ELF-1 (cell line): ENCODE measurements around the gene MACIR.
A peak's percentile ranks its signal among the peaks of the same experiment; 100 is the strongest.
"Not testable (repeated sequence)": the region's sequence is repeated elsewhere in the genome, so short reads cannot be mapped to it uniquely, and the experiment has no call there.

Source experiments
- DNase-seq: peaks from one replicate; pipeline ENCODE4 v3.0.0-alpha.2; 2016; ENCODE audit warnings: low read depth, low spot score

Gene MACIR

GRCh38 chr5:103258368-103258956 lies at the start of gene MACIR:
TSS of gene MACIR (plus strand) at chr5:103258763. CDS start at chr5:103275920, 17,157 bp downstream.
- peak; percentile 97 for DNase-seq

GRCh38 chr5:103209065-103209464 lies 49.5 kb upstream of the MACIR start:
- no peak for DNase-seq

DNA sequence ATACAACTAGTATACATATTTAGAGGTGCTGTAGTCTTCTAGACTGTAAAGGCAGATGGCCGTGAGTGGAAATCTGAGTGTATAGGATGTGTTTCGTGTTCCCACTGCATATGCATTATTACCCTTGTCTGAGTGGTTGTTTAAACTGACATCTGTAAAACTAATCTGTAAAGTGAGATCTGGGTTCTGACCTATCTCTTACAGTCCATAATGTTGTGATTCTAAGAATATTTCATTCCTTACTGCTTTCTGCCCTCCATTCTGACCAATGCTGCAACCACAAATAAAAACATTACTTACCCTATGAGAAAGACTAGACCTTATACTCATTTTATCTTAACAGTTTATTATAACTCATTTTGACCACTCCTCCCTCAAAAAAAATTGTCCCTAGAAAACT lies 47.6 kb upstream of the MACIR start:
- no peak for DNase-seq

DNA sequence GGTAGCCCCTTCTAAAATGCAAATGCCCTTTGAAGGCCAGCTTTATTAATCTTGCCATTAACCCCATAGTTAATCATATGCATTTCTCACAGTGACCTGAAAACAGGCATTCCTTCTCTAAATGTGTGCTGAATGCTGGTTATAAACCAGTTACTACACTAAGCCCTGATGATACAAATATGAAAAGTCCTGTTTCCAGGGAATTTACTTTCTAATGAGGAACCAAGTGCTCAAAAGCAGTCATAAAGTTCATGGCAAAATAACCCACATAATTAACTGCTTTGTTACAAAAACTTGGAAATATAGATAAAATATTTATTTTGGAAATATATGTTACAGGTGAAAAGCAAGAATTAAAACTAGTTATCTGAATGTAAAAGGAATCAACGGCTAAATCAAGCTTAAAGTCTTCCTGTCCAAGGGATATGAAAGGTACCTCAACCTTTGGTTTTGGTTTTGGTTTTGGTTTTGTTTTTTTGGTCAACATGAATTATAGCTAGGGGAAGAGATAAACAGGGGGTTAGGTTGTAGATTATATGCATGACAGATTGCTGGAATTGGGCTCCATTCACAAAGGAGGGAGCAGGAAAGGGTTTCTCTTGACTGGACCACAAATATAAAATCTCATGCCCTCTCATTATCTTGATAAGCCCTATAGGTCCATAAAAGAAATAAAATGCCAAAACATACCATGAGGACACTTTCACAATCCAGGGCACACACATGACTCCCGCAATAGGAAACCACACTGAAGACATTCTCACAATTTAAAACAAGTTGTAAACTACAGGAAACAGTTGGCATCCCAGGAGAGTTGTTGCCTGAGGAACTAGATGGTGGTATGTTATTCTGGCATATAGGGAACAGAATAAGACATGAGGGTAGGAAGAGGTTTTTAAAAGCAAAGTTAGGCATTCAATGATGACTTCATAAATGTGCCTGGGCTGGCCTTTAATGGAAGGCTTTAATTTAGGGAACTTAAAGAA lies 46.7 kb upstream of the MACIR start:
- DNase-seq = no peak

- DNase-seq = no peak
These were observed 42.4 kb upstream of the MACIR start for GRCh38 chr5:103216137-103216536.

- DNase-seq = no peak
These were observed 41.9 kb upstream of the MACIR start for GRCh38 chr5:103216697-103217096.

- no peak for DNase-seq
These were observed 41.5 kb upstream of the MACIR start for GRCh38 chr5:103217101-103217500.

- DNase-seq = no peak
These were observed 40.4 kb upstream of the MACIR start for GRCh38 chr5:103218164-103218563.

- DNase-seq = not testable (repeated sequence)
These were observed 39.5 kb upstream of the MACIR start for GRCh38 chr5:103219074-103219473.

DNA sequence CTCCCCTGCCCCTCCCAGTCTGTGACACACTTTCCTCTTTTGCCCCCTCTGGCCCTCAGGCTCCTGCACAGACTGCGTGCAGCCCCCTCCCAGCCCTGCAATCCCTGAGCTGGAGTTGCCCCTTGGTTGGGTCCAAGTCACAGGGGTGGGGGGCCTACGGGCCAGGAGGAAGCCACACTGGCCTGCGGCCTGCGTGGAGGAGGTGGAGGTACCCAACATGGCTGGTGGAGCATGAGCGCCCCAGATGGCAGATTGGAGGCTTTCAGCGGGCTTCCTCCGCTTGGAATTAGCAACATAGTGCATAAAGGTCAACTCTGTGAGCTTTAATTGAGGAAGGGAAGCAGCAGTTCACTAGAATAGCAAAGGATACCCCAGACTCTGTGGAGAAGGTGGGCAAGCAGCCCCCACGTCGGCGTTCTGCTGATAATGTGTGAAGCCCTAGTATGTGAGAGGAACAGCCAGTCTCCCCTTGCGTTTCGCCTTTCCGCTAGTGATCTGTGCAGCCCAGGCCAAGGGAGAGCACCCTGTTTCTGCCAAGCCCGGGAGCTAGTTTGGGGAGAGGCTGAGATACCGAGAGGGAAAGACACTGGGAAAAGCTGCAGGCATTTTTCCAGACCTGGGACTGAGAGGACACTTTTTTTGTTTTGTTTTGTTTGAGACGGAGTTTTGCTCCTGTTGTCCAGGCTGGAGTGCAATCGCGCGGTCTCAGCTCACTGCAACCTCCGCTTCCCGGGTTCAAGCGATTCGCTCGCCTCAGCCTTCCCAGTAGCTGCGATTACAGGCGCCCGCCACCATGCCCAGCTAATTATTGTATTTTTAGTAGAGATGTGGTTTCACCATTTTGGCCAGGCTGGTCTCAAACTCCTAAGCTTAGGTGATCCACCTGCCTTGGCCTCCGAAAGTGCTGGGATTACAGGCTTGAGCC lies 35.3 kb upstream of the MACIR start:
- no peak for DNase-seq

DNA sequence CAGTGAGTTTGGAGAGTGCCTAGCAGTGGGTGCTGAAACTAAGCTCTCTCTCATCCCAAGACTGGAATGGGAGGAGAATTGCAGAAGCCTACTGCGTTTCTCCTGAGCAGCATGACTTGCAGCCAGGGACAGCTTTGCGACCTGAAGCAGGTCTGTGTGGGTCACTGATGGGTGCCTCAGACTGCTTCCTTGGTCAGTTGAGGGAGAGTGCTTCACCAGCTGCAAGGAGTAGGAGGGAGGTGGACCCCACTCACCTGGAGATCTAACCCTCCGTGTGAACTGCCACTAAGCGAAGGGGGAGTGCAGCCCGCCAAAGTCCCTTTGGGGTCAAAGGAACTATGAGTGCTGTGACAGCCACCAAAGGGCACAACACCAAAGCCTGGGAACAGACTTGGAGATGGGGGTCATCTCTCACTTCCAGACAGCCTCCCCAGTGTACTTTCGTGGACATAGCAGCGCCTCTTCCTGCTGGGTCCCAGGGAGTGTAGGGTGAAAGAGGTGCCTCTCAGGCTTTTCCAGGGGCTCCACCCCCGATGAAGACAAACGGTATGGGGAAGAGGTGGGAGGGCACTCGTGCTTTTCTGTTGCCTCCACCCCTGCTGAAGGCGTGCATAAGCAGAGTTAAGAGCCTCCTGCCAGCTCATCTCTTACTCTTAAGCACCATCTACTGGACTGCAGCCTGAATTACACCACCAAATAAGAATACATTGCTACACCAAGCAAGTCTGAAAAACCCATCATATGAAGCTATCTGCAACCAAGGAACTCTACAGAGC lies 34.3 kb upstream of the MACIR start:
- peak; percentile 72 for DNase-seq

DNA sequence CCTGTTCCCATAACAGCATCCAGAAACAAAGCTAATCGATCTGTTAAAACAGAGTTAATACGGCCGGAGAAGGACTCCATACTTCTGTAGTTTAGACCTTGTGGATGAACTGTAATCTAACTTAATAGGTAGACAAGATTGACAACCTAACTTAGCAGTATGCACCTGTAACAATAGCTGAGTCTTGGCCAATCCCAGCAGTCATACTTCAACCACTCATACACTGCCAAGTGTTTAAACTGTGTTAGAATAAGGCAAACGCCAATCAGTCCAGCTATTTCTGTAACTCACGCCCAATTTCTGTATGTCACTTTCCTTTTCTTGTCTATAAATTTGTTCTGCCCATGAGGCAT lies 33.7 kb upstream of the MACIR start:
- no peak for DNase-seq

DNA sequence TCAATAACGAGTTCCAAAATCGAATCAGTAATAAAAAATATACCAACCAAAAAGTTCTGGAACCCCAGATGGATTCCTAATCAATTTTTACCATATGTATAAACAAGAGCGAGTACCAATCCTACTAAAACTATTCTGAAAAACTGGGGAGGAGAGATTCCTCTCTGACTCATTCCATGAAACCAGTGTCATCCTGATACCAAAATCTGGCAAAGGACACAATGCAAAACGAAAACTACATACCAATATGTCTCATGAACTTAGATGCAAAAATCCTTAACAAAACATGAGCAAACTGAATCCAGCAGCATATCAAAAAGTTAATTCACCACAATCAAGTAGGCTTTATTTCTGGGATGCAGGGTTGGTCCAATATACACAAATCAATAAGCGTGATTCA lies 30.5 kb upstream of the MACIR start:
- no peak for DNase-seq

GRCh38 chr5:103228588-103228987 lies 30.0 kb upstream of the MACIR start:
- DNase-seq = no peak

- DNase-seq = no peak
These were observed 26.1 kb upstream of the MACIR start for GRCh38 chr5:103232393-103232999.

GRCh38 chr5:103234239-103234975 lies 24.2 kb upstream of the MACIR start:
- no peak for DNase-seq

DNA sequence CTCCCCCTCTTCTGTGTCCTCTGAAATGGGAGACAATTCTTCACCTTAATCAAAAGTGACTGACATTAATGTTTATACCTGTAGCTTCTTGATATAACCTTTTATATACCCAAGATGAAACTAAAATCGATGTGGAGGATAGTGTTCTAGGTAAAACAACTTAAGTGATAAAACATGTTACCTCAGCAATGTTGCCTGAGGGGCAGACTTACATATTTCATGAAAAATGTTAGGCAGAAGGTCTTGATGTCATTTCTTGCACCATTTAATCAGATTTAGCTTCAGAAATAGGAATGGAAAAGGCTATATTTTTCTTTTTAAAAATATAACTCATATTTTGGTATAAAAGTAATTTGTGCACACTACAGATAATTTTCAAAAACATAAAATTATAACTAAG lies 22.7 kb upstream of the MACIR start:
- no peak for DNase-seq

DNA sequence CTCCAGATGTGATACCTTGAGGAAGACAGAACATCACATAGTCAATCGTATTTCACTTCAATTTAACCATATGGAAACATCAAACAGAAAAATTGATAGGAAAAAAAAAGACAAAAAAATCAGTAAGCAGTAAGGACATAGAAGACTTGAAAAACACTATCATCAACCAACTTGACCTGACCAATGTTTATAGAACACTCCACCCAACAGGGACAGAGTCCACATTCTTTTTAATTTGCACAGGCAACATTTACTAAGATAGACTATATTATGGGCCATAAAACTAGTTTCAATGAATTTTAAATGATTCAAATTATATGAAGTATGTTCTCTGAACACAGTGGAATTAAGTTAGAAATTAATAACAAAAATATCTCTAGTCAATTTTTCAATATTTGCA lies 20.8 kb upstream of the MACIR start:
- no peak for DNase-seq

DNA sequence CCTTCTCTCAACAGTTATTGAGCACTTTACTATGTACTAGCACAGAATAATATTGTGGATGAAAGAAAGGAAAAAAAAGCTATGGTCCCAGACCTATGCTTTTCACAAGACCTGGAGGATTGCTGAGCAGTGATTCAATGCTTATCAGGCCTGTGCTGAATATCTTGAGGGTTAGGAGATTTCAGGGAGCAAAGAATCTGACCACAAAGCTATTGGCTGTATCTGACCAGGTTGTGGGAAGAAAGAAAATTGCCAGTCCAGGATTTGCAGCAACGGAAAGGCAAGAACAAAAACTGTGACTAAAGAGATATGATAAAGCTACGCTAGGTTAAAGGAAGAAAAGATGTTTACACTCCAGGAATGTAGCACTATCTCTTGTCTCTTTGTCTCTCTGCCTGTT lies 14.9 kb upstream of the MACIR start:
- no peak for DNase-seq

DNA sequence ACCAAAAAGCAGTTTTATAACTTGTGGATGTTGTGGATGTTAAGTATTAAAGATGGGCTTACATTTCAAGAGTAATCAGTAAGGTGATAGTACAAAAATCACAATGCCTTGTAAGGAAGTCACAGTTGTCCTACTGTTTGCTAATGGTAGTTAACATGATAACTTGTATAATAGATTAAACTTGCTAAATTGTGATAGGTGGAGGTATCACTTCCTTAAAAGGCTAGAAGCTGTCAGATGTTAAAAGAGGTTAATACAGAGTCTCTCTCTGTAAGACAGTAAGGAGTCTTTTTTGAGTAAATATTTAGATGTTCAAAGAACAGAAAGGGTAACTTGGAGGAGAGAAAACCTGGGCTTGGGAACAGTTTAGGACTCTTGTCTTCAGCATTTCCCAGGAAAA lies 14.2 kb upstream of the MACIR start:
- DNase-seq = no peak
